Hepatic stellate cell (primary cell): ENCODE results near the gene CLEC20A.
A peak's percentile ranks its signal among the peaks of the same experiment; 100 is the strongest.
"Not testable (repeated sequence)": the region's sequence is repeated elsewhere in the genome, so short reads cannot be mapped to it uniquely, and the experiment has no call there.

ENCODE experiments used
- DNase-seq: peaks from one replicate; pipeline ENCODE4 v3.0.0; 2011; ENCODE audit warnings: low spot score

CLEC20A gene

GRCh38 chr1:178529364-178530036, 32.7 kb upstream of the CLEC20A start:
- DNase-seq: no peak

- no peak for DNase-seq
Measured at GRCh38 chr1:178528953-178529335, 32.2 kb upstream of the CLEC20A start.

- no peak for DNase-seq
Measured at GRCh38 chr1:178528228-178528952, 31.6 kb upstream of the CLEC20A start.

GRCh38 chr1:178527117-178527516, 30.4 kb upstream of the CLEC20A start:
- DNase-seq: no peak

- DNase-seq: no peak
Measured at GRCh38 chr1:178521241-178521640, 24.5 kb upstream of the CLEC20A start.

- no peak for DNase-seq
Measured at GRCh38 chr1:178520803-178521202, 24.0 kb upstream of the CLEC20A start.

- no peak for DNase-seq
Measured at GRCh38 chr1:178518894-178519293, 22.1 kb upstream of the CLEC20A start.

GRCh38 chr1:178516110-178516509, 19.3 kb upstream of the CLEC20A start:
- no peak for DNase-seq

GRCh38 chr1:178513278-178513983, 16.7 kb upstream of the CLEC20A start:
- DNase-seq: no peak

GRCh38 chr1:178512566-178513277, 16.0 kb upstream of the CLEC20A start, which contains the start of gene TEX35:
Gene TEX35, plus strand, starts transcription at chr1:178513109. Its CDS starts 80 bp downstream, at chr1:178513189.
- DNase-seq: no peak

- DNase-seq: no peak
Measured at GRCh38 chr1:178510155-178510554, 13.4 kb upstream of the CLEC20A start.

- no peak for DNase-seq
Measured at GRCh38 chr1:178509414-178510007, 12.7 kb upstream of the CLEC20A start.

- DNase-seq: no peak
Measured at GRCh38 chr1:178506669-178507068, 9.9 kb upstream of the CLEC20A start.

GRCh38 chr1:178506177-178506576, 9.4 kb upstream of the CLEC20A start:
- no peak for DNase-seq

GRCh38 chr1:178504286-178504685, 7.5 kb upstream of the CLEC20A start:
- DNase-seq: no peak

GRCh38 chr1:178503849-178504248, 7.1 kb upstream of the CLEC20A start:
- DNase-seq: no peak

- not testable (repeated sequence) for DNase-seq
Measured at GRCh38 chr1:178503316-178503715, 6.6 kb upstream of the CLEC20A start.

GRCh38 chr1:178502856-178503255, 6.1 kb upstream of the CLEC20A start:
- no peak for DNase-seq

GRCh38 chr1:178502330-178502714, 5.6 kb upstream of the CLEC20A start:
- no peak for DNase-seq

GRCh38 chr1:178501705-178502329, 5.1 kb upstream of the CLEC20A start:
- DNase-seq: peak; percentile 85

- no peak for DNase-seq
Measured at GRCh38 chr1:178500936-178501554, 4.3 kb upstream of the CLEC20A start.
